Esophagus muscularis mucosa (tissue), 3 donors: Measurements from ENCODE around the gene GNAT1.

Experiments
- EP300 ChIP-seq: sonication (generic); formaldehyde crosslinking; IDR thresholded peaks from one replicate; pipeline ENCODE4 v1.6.1; 2017; ENCODE audit warnings: antibody characterized with exemption
- TF ChIP-seq, protein P1 (sequence below), 3 experiments: fragments of 200-600 bp in 2 of 3; fragments of 450-650 bp in 1 of 3; sonication (generic) in 2 of 3; IDR thresholded peaks; one replicate each; pipeline ENCODE4 v1.5.1; 2017 to 2019; ENCODE audit warnings: antibody characterized with exemption in 3 of 3, mild to moderate bottlenecking in 2 of 3, moderate library complexity in 1 of 3

DNA sequence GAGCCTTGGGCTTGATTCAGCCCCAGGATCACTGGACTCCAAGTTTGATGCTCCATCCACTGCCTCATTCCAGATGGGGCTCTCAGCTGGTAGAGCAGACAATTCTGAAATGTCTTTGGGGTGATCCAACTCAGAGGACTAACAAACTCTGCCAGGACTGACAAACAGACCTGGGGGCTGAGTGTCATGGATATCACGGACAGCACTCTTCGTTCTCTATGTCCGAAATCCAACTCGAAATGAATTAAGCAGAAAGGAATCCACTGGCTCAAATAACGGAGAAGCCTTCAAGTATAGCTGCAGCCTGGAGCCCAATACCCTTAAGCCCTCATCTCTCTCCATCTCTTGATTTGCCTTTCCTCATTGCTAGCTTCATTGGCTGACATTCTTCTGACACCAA, 27.9 kb downstream of the GNAT1 start:
- TF ChIP-seq, protein P1, sequence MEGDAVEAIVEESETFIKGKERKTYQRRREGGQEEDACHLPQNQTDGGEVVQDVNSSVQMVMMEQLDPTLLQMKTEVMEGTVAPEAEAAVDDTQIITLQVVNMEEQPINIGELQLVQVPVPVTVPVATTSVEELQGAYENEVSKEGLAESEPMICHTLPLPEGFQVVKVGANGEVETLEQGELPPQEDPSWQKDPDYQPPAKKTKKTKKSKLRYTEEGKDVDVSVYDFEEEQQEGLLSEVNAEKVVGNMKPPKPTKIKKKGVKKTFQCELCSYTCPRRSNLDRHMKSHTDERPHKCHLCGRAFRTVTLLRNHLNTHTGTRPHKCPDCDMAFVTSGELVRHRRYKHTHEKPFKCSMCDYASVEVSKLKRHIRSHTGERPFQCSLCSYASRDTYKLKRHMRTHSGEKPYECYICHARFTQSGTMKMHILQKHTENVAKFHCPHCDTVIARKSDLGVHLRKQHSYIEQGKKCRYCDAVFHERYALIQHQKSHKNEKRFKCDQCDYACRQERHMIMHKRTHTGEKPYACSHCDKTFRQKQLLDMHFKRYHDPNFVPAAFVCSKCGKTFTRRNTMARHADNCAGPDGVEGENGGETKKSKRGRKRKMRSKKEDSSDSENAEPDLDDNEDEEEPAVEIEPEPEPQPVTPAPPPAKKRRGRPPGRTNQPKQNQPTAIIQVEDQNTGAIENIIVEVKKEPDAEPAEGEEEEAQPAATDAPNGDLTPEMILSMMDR (IDR thresholded peaks at IDR 0.05), result no peak
- TF ChIP-seq EP300, result no peak
